Measurements from ENCODE around the gene UBTD1. TPM values are rescaled to one million over a fixed set of nuclear protein-coding genes. Genes with fewer than 3 reads are reported as not detected.

UBTD1 gene
- total RNA-seq, 1 experiment from 2014 or later: 9.3 TPM

- CTCF ChIA-PET: interaction anchor here (0.5 to 0.9 kb wide), 3 partner anchors 12 to 94 kb away, joined by 3 to 5 read pairs (median 4); no protein-coding TSS in a partner anchor
- intact Hi-C loops (cut with micrococcal nuclease; ENCODE audit: unreplicated experiment): loop anchor here (2.0 kb wide), 1 partner anchor 78 kb away; no protein-coding TSS in a partner anchor
- BruUV-seq (replicated peaks): no TSS peak
- TF ChIP-seq CTCF (IDR thresholded peaks at IDR 0.05; ENCODE audit: unreplicated experiment): no peak
- H3K36me3 Mint-ChIP-seq (ENCODE audit: insufficient read depth, unreplicated experiment): peaks cover under 1% of the 10 kb centered on the region
- H3K4me1 Mint-ChIP-seq (ENCODE audit: low read depth, unreplicated experiment): no peaks in the 10 kb centered on the region
- no peaks in the 10 kb centered on the region for H3K9me3 Mint-ChIP-seq (ENCODE audit: low read depth, unreplicated experiment)
- H3K27me3 Mint-ChIP-seq (ENCODE audit: unreplicated experiment): no peaks in the 10 kb centered on the region
- no peak overlapping the region for H3K27ac Mint-ChIP-seq (ENCODE audit: unreplicated experiment)
- H3K4me3 Mint-ChIP-seq (ENCODE audit: low read depth, unreplicated experiment): no peak overlapping the region
- peak; percentile 46 for DNase-seq
Observed at GRCh38 chr10:97534746-97535367, 36.1 kb downstream of the UBTD1 start.

GRCh38 chr10:97537186-97537869, 38.6 kb downstream of the UBTD1 start:
- Mint-ChIP-seq H3K4me3 (ENCODE audit: low read depth, unreplicated experiment) (no peak overlapping the region), H3K27ac (ENCODE audit: unreplicated experiment) (no peak overlapping the region), H3K27me3 (ENCODE audit: unreplicated experiment) (no peaks in the 10 kb centered on the region), H3K4me1 (ENCODE audit: low read depth, unreplicated experiment) (peaks cover 7% of the 10 kb centered on the region), H3K36me3 (ENCODE audit: insufficient read depth, unreplicated experiment) (peaks cover 1% of the 10 kb centered on the region), H3K9me3 (ENCODE audit: low read depth, unreplicated experiment) (no peaks in the 10 kb centered on the region)
- TF ChIP-seq CTCF (IDR thresholded peaks at IDR 0.05; ENCODE audit: unreplicated experiment): no peak
- intact Hi-C loops (cut with micrococcal nuclease; ENCODE audit: unreplicated experiment): no loop called here
- CTCF ChIA-PET: interaction anchor here (0.7 kb wide), 1 partner anchor 38 kb away, joined by 5 read pairs; no protein-coding TSS in a partner anchor
- no peak for DNase-seq
- no TSS peak for BruUV-seq (replicated peaks)

- no peak for DNase-seq
- Mint-ChIP-seq H3K27ac (ENCODE audit: unreplicated experiment) (no peak overlapping the region), H3K36me3 (ENCODE audit: insufficient read depth, unreplicated experiment) (peaks cover 10% of the 10 kb centered on the region), H3K27me3 (ENCODE audit: unreplicated experiment) (no peaks in the 10 kb centered on the region), H3K4me1 (ENCODE audit: low read depth, unreplicated experiment) (peaks cover 18% of the 10 kb centered on the region), H3K4me3 (ENCODE audit: low read depth, unreplicated experiment) (no peak overlapping the region), H3K9me3 (ENCODE audit: low read depth, unreplicated experiment) (no peaks in the 10 kb centered on the region)
- CTCF ChIA-PET: interaction anchor here (0.7 kb wide), 1 partner anchor 39 kb away, joined by 5 read pairs; no protein-coding TSS in a partner anchor
- intact Hi-C loops (cut with micrococcal nuclease; ENCODE audit: unreplicated experiment): no loop called here
- BruUV-seq (replicated peaks): no TSS peak
- no peak for TF ChIP-seq CTCF (IDR thresholded peaks at IDR 0.05; ENCODE audit: unreplicated experiment)
Observed at GRCh38 chr10:97538411-97538810, 39.7 kb downstream of the UBTD1 start.

GRCh38 chr10:97538839-97539238, 40.1 kb downstream of the UBTD1 start:
- BruUV-seq (replicated peaks): no TSS peak
- H3K4me3 Mint-ChIP-seq (ENCODE audit: low read depth, unreplicated experiment): no peak overlapping the region
- H3K9me3 Mint-ChIP-seq (ENCODE audit: low read depth, unreplicated experiment): no peaks in the 10 kb centered on the region
- H3K36me3 Mint-ChIP-seq (ENCODE audit: insufficient read depth, unreplicated experiment): peaks cover 10% of the 10 kb centered on the region
- intact Hi-C loops (cut with micrococcal nuclease; ENCODE audit: unreplicated experiment): no loop called here
- no peak for DNase-seq
- no peak overlapping the region for H3K27ac Mint-ChIP-seq (ENCODE audit: unreplicated experiment)
- no peak for TF ChIP-seq CTCF (IDR thresholded peaks at IDR 0.05; ENCODE audit: unreplicated experiment)
- CTCF ChIA-PET: interaction anchor here (0.7 kb wide), 1 partner anchor 9 kb away, joined by 3 read pairs; no protein-coding TSS in a partner anchor
- peaks cover 22% of the 10 kb centered on the region for H3K4me1 Mint-ChIP-seq (ENCODE audit: low read depth, unreplicated experiment)
- no peaks in the 10 kb centered on the region for H3K27me3 Mint-ChIP-seq (ENCODE audit: unreplicated experiment)
